IMR-90 (cell line): ENCODE results near the gene CLASRP. TPM values are rescaled to one million over a fixed set of nuclear protein-coding genes. Genes with fewer than 3 reads are reported as not detected.

Source experiments
- ATAC-seq: fragments of 200-7000 bp; cut with Tn5 transposase; 2 replicates; pipeline ENCODE4 v1.9.1; 2020; ENCODE audit warnings: low read depth, mild to moderate bottlenecking, moderate library complexity
- BruUV-seq: library from RNA; stranded (reverse); fragments of 400-500 nt; replicated peaks from 2 replicates; lab custom pipeline; 2021; lab: Mats Ljungman, UMichigan
- CTCF ChIA-PET: fragments of 300-600 bp; formaldehyde crosslinking; extraction: SDS; loops from one replicate; lab custom pipeline; 2021; ENCODE audit warnings: antibody characterized with exemption; lab: Yijun Ruan, JAX
- POLR2A ChIA-PET: fragments of 300-600 bp; sonication (Branson Sonifier 250); formaldehyde crosslinking; loops from one replicate; lab custom pipeline; 2022; ENCODE audit warnings: antibody characterized with exemption; ENCODE audit not compliant: unreplicated experiment; lab: Charles Lee
- DNase-seq: peaks from one replicate; pipeline ENCODE4 v3.0.0; 2013
- H2AFZ ChIP-seq: replicated peaks from 2 replicates; pipeline ENCODE3; 2013; ENCODE audit warnings: low read length, mild to moderate bottlenecking; ENCODE audit not compliant: poor library complexity
- H2AK5ac ChIP-seq: 2 replicates; pipeline ENCODE4 v1.6.1; 2013; ENCODE audit warnings: low read depth, low read length, inconsistent platforms
- H2AK9ac ChIP-seq: replicated peaks from 2 replicates; pipeline ENCODE3; 2013; ENCODE audit warnings: mild to moderate bottlenecking, low read depth, low read length, moderate library complexity; ENCODE audit not compliant: poor library complexity
- H2BK120ac ChIP-seq: 2 replicates; pipeline ENCODE4 v1.6.1; 2013; ENCODE audit warnings: low read depth, low read length, inconsistent platforms
- H2BK15ac ChIP-seq: 3 replicates; pipeline ENCODE4 v1.6.1; 2013; ENCODE audit warnings: low read depth, low read length, inconsistent platforms
- H2BK20ac ChIP-seq: 2 replicates; pipeline ENCODE4 v1.6.1; 2013; ENCODE audit warnings: low read depth, mild to moderate bottlenecking, inconsistent platforms, low read length, moderate library complexity
- H2BK5ac ChIP-seq: 2 replicates; pipeline ENCODE4 v1.6.1; 2013; ENCODE audit warnings: mild to moderate bottlenecking, low read depth, low read length, inconsistent platforms; ENCODE audit not compliant: poor library complexity, severe bottlenecking
- H3K14ac ChIP-seq: replicated peaks from 2 replicates; pipeline ENCODE4 v1.6.1; 2013; ENCODE audit warnings: low read depth, low read length, inconsistent platforms
- H3K18ac ChIP-seq: 2 replicates; pipeline ENCODE4 v1.6.1; 2013; ENCODE audit warnings: low read depth, low read length, control low read depth
- H3K23ac ChIP-seq: 2 replicates; pipeline ENCODE4 v1.6.1; 2013; ENCODE audit warnings: low read depth, low read length, inconsistent platforms
- H3K27ac ChIP-seq: 2 replicates; pipeline ENCODE4 v1.5.1; 2013; ENCODE audit warnings: mild to moderate bottlenecking, control low read depth, low read length; ENCODE audit not compliant: insufficient read depth
- H3K27me3 ChIP-seq: 2 replicates; pipeline ENCODE4 v1.6.1; 2013; ENCODE audit warnings: low read length; ENCODE audit not compliant: control insufficient read depth, insufficient read depth
- H3K36me3 ChIP-seq: 2 replicates; pipeline ENCODE4 v1.6.1; 2013; ENCODE audit warnings: low read length, mixed read lengths; ENCODE audit not compliant: control insufficient read depth, insufficient read depth
- H3K4ac ChIP-seq: 2 replicates; pipeline ENCODE4 v1.6.1; 2013; ENCODE audit warnings: low read depth, low read length, inconsistent platforms
- H3K4me1 ChIP-seq: 2 replicates; pipeline ENCODE4 v1.6.1; 2013; ENCODE audit warnings: low read length, mixed read lengths; ENCODE audit not compliant: control insufficient read depth, insufficient read depth
- H3K4me2 ChIP-seq: 2 replicates; pipeline ENCODE4 v1.6.1; 2013; ENCODE audit warnings: low read depth, mild to moderate bottlenecking, control low read depth, low read length, moderate library complexity
- H3K4me3 ChIP-seq: 2 replicates; pipeline ENCODE4 v1.5.1; 2013; ENCODE audit warnings: low read depth, mild to moderate bottlenecking, control low read depth, low read length, moderate library complexity; ENCODE audit not compliant: insufficient read depth
- H3K56ac ChIP-seq: 2 replicates; pipeline ENCODE4 v1.6.1; 2013; ENCODE audit warnings: low read length, inconsistent platforms; ENCODE audit not compliant: insufficient read depth; ENCODE audit errors: extremely low read depth
- H3K79me1 ChIP-seq, 2 experiments: 2 replicates each; pipeline ENCODE4 v1.6.1; 2013; ENCODE audit warnings: low read length in 2 of 2, inconsistent platforms in 1 of 2, low read depth in 1 of 2
- H3K9ac ChIP-seq: 2 replicates; pipeline ENCODE4 v1.6.1; 2013; ENCODE audit warnings: low read depth, low read length, control low read depth
- H3K9me1 ChIP-seq: 2 replicates; pipeline ENCODE4 v1.6.1; 2013; ENCODE audit warnings: low read length, inconsistent platforms; ENCODE audit not compliant: insufficient read depth
- H3K9me3 ChIP-seq: 2 replicates; pipeline ENCODE4 v1.6.1; 2013; ENCODE audit warnings: low read length; ENCODE audit not compliant: control insufficient read depth, insufficient read depth
- H4K20me1 ChIP-seq: 2 replicates; pipeline ENCODE4 v1.6.1; 2013; ENCODE audit warnings: low read length, inconsistent platforms; ENCODE audit not compliant: insufficient read depth
- H4K5ac ChIP-seq: 2 replicates; pipeline ENCODE4 v1.6.1; 2013; ENCODE audit warnings: mild to moderate bottlenecking, low read depth, low read length, control low read depth
- H4K8ac ChIP-seq, 2 experiments: 2 replicates each; pipeline ENCODE4 v1.6.1; 2013; ENCODE audit warnings: low read depth in 2 of 2, low read length in 2 of 2, control low read depth in 1 of 2, inconsistent platforms in 1 of 2
- H4K91ac ChIP-seq: 2 replicates; pipeline ENCODE4 v1.6.1; 2013; ENCODE audit warnings: low read depth, low read length, inconsistent platforms; ENCODE audit not compliant: insufficient read depth
- BHLHE40 ChIP-seq: fragments of 150-350 bp; IDR thresholded peaks from 2 replicates; pipeline ENCODE4 v1.6.1; 2016; ENCODE audit warnings: mild to moderate bottlenecking, low read depth, low read length
- CEBPB ChIP-seq: IDR thresholded peaks from 2 replicates; pipeline ENCODE4 v1.6.1; 2012; ENCODE audit warnings: low read depth, low read length, improper control_type of control experiment
- CHD1 ChIP-seq: IDR thresholded peaks from 2 replicates; pipeline ENCODE4 v1.6.1; 2012; ENCODE audit warnings: low read depth, low read length, improper control_type of control experiment
- ELK1 ChIP-seq: fragments of 150-350 bp; IDR thresholded peaks from 2 replicates; pipeline ENCODE4 v1.6.1; 2016; ENCODE audit warnings: low read depth, mild to moderate bottlenecking, low read length, moderate library complexity, borderline replicate concordance
- FOS ChIP-seq: fragments of 150-350 bp; IDR thresholded peaks from 2 replicates; pipeline ENCODE4 v1.6.1; 2016; ENCODE audit warnings: low read depth, low read length
- MAFK ChIP-seq: IDR thresholded peaks from 2 replicates; pipeline ENCODE4 v1.6.1; 2012; ENCODE audit warnings: low read depth, low read length, improper control_type of control experiment
- MAZ ChIP-seq: IDR thresholded peaks from 2 replicates; pipeline ENCODE4 v1.6.1; 2012; ENCODE audit warnings: low read depth, mild to moderate bottlenecking, low read length, improper control_type of control experiment, moderate library complexity, borderline replicate concordance
- MXI1 ChIP-seq: IDR thresholded peaks from 2 replicates; pipeline ENCODE4 v1.6.1; 2012; ENCODE audit warnings: low read depth, mild to moderate bottlenecking, low read length, moderate library complexity, borderline replicate concordance
- NFE2L2 ChIP-seq: fragments of 150-350 bp; IDR thresholded peaks from 2 replicates; pipeline ENCODE4 v1.6.1; 2016; ENCODE audit warnings: low read depth, mild to moderate bottlenecking, low read length
- POLR2A ChIP-seq: IDR thresholded peaks from 2 replicates; pipeline ENCODE4 v1.6.1; 2012; ENCODE audit warnings: mild to moderate bottlenecking, low read depth, low read length
- RAD21 ChIP-seq: IDR thresholded peaks from 2 replicates; pipeline ENCODE4 v1.6.1; 2012; ENCODE audit warnings: low read length, improper control_type of control experiment
- RCOR1 ChIP-seq: IDR thresholded peaks from 2 replicates; pipeline ENCODE4 v1.6.1; 2012; ENCODE audit warnings: mild to moderate bottlenecking, low read length, improper control_type of control experiment; ENCODE audit not compliant: insufficient replicate concordance
- RFX5 ChIP-seq: IDR thresholded peaks from 2 replicates; pipeline ENCODE4 v1.8.0; 2012; ENCODE audit warnings: low read depth, mild to moderate bottlenecking, low read length, moderate library complexity
- SMC3 ChIP-seq: fragments of 150-350 bp; IDR thresholded peaks from 2 replicates; pipeline ENCODE4 v1.6.1; 2016; ENCODE audit warnings: low read depth, mild to moderate bottlenecking, antibody characterized with exemption, low read length, moderate library complexity
- USF2 ChIP-seq: fragments of 150-350 bp; IDR thresholded peaks from 2 replicates; pipeline ENCODE4 v1.6.1; 2017; ENCODE audit warnings: mild to moderate bottlenecking, antibody characterized with exemption, low read length, low read depth
- WGBS, 2 experiments: methylation state at CpG; one replicate each; pipeline versions ENCODE4 v1.1.5 to v1.1.7; 2013; ENCODE audit warnings: missing lambda C conversion rate in 2 of 2; ENCODE audit not compliant: insufficient read length in 1 of 2; ENCODE audit errors: extremely low coverage in 2 of 2; 5-methylcytosine and 5-hydroxymethylcytosine counted together
- dilution Hi-C: fragments of 300-500 bp; cut with HindIII; formaldehyde crosslinking; loops from one replicate; pipeline ENCODE4 v1.14.3; 2018; ENCODE audit warnings: low sequenced_read_pairs; ENCODE audit not compliant: unreplicated experiment
- in situ Hi-C: fragments of 300-500 bp; cut with MboI; formaldehyde crosslinking; loops from 3 replicates; pipeline ENCODE4 v1.14.3; 2019; ENCODE audit warnings: low sequenced_read_pairs, inconsistent platforms, mixed read lengths
- intact Hi-C: fragments of 100-400 bp; cut with micrococcal nuclease; formaldehyde crosslinking; loops from 2 replicates; pipeline ENCODE4 v1.10.0; 2022
- polyA plus RNA-seq, 3 experiments: library from polyadenylated mRNA; depleted of rRNA; stranded (reverse); fragments of >200 nt; gene quantifications; 2 replicates each; pipeline ENCODE4 v1.2.3, GENCODE V29; 2012; ENCODE audit warnings: low replicate concordance in 1 of 3
- total RNA-seq: library from RNA; depleted of rRNA; stranded (reverse); fragments of >200 nt; gene quantifications from 2 replicates; pipeline ENCODE4 v1.2.3, GENCODE V29; 2012

CLASRP gene
- total and polyA plus RNA-seq, 2 of the 4 experiments (the other 2 are of a cell fraction): 19.9 to 31.7 TPM

- no peaks in the 10 kb centered on the region for H3K9me3 ChIP-seq
- H4K91ac ChIP-seq: peak within 1 kb of the TSS; percentile 86
- peak within 1 kb of the TSS; percentile 58 for H3K56ac ChIP-seq
- POLR2A ChIA-PET: no interaction called here
- peaks cover 15% of the 10 kb centered on the region for H3K9me1 ChIP-seq
- H3K27me3 ChIP-seq: no peaks in the 10 kb centered on the region
- peak within 1 kb of the TSS; percentile 97 to 99 for H4K8ac ChIP-seq
- H3K9ac ChIP-seq: peak within 1 kb of the TSS; percentile 95
- 0 out of 3 replicates have a peak within 1 kb of the TSS, but pooled peaks have one; percentile 7 for H2BK15ac ChIP-seq
- H3K14ac ChIP-seq: peak within 1 kb of the TSS; percentile 98
- in situ Hi-C loops (no loop called here), dilution Hi-C loops (no loop called here), intact Hi-C loops (no loop called here)
- peak within 1 kb of the TSS; percentile 73; the same call in 1 of the 2 replicates for H3K18ac ChIP-seq
- H4K20me1 ChIP-seq: no peaks in the 10 kb centered on the region
- H3K4ac ChIP-seq: peak within 1 kb of the TSS; percentile 96
- peaks cover 8% of the 10 kb centered on the region for H3K36me3 ChIP-seq
- H2AFZ ChIP-seq: peak within 1 kb of the TSS; percentile 100
- H3K4me2 ChIP-seq: peak within 1 kb of the TSS; percentile 99
- H2BK5ac ChIP-seq: peak within 1 kb of the TSS; percentile 80
- peak within 1 kb of the TSS; percentile 93 for H3K27ac ChIP-seq
- no TSS peak for BruUV-seq
- H2BK20ac ChIP-seq: no peak within 1 kb of the TSS
- CTCF ChIA-PET: no interaction called here
- H3K23ac ChIP-seq: peak within 1 kb of the TSS; percentile 94
- WGBS, 2 experiments: 2% methylated on average over 12 of the region's 61 CpGs; no CpG with 5 or more reads in 1 of the 2 experiments
- H3K4me1 ChIP-seq: peaks cover 5% of the 10 kb centered on the region; the same call in 1 of the 2 replicates
- H3K4me3 ChIP-seq: peak within 1 kb of the TSS; percentile 99
- peak; percentile 59 for DNase-seq
- H3K79me1 ChIP-seq: peaks cover 18 to 42% of the 10 kb centered on the region in 2 experiments
- peak; percentile 93 for ATAC-seq
- peak within 1 kb of the TSS; percentile 45; the same call in 1 of the 2 replicates for H2BK120ac ChIP-seq
- H2AK5ac ChIP-seq: peak within 1 kb of the TSS; percentile 73
- H4K5ac ChIP-seq: peak within 1 kb of the TSS; percentile 98
- peak within 1 kb of the TSS; percentile 95 for H2AK9ac ChIP-seq
- TF ChIP-seq USF2 (peak; percentile 90), BHLHE40 (peak; percentile 42; the same call in 1 of the 2 replicates), RAD21 (peak; percentile 24; the same call in 1 of the 2 replicates), ELK1 (no peak), RCOR1 (no peak), NFE2L2 (no peak), RFX5 (no peak), POLR2A (no peak; the same call in 1 of the 2 replicates), MAZ (peak; percentile 83), MXI1 (peak; percentile 91), CHD1 (no peak), MAFK (no peak), CEBPB (no peak), SMC3 (no peak), FOS (no peak)
Observed at GRCh38 chr19:45079063-45079910, 40.4 kb downstream of the CLASRP start, which contains the start of gene GEMIN7. Gene GEMIN7 (plus strand): TSS chr19:45079260. CDS start chr19:45090115, 10,855 bp downstream.
